HepG2 (cell line): Measurements from ENCODE around the gene MFSD2B. TPM values are rescaled to one million over a fixed set of nuclear protein-coding genes. Genes with fewer than 3 reads are reported as not detected.
A peak's percentile ranks its signal among the peaks of the same experiment; 100 is the strongest.

Experiments
- ATF6 ChIP-seq: sonication (generic); formaldehyde crosslinking; conservative IDR thresholded peaks from 2 replicates; pipeline ENCODE4 v1.4.0; 2020; ENCODE audit warnings: missing genetic modification reagents
- DRAP1 ChIP-seq: IDR thresholded peaks from 2 replicates; pipeline ENCODE4 v1.6.1; 2016; ENCODE audit warnings: missing genetic modification reagents, missing compliant biosample characterization
- EHMT2 ChIP-seq: fragments of 200-600 bp; sonication (generic); IDR thresholded peaks from 2 replicates; pipeline ENCODE4 v1.7.0; 2017; ENCODE audit warnings: antibody characterized with exemption, low read depth, low read length, borderline replicate concordance
- EZH2 ChIP-seq: conservative IDR thresholded peaks from 2 replicates; pipeline ENCODE4 v1.6.1; 2012; ENCODE audit warnings: mild to moderate bottlenecking, low read depth, low read length, moderate library complexity
- HOXA7 ChIP-seq: sonication (generic); formaldehyde crosslinking; IDR thresholded peaks from 2 replicates; pipeline ENCODE4 v1.8.1; 2022; ENCODE audit warnings: mild to moderate bottlenecking, missing genetic modification reagents, moderate library complexity
- NFYB ChIP-seq: sonication (generic); formaldehyde crosslinking; IDR thresholded peaks from 2 replicates; pipeline ENCODE4 v1.4.0; 2020; ENCODE audit warnings: missing genetic modification reagents
- PHF20 ChIP-seq: sonication (generic); formaldehyde crosslinking; IDR thresholded peaks from 2 replicates; pipeline ENCODE4 v1.5.0; 2020; ENCODE audit warnings: mild to moderate bottlenecking, missing genetic modification reagents
- RAD51 ChIP-seq: fragments of 450-650 bp; IDR thresholded peaks from 2 replicates; pipeline ENCODE4 v1.6.1; 2016; ENCODE audit warnings: borderline replicate concordance
- SIN3B ChIP-seq: fragments of 150-350 bp; IDR thresholded peaks from 2 replicates; pipeline ENCODE4 v1.6.1; 2014; ENCODE audit warnings: low read length
- ZBTB7B ChIP-seq: sonication (generic); formaldehyde crosslinking; IDR thresholded peaks from 2 replicates; pipeline ENCODE4 v1.4.0; 2020; ENCODE audit warnings: missing genetic modification reagents
- ZNF281 ChIP-seq: sonication (generic); formaldehyde crosslinking; IDR thresholded peaks from 2 replicates; pipeline ENCODE4 v1.4.0; 2020; ENCODE audit warnings: missing genetic modification reagents, borderline replicate concordance
- ZNF333 ChIP-seq: sonication (generic); formaldehyde crosslinking; IDR thresholded peaks from 2 replicates; pipeline ENCODE4 v1.4.0; 2020; ENCODE audit warnings: mild to moderate bottlenecking, missing genetic modification reagents, borderline replicate concordance
- ZNF557 ChIP-seq: sonication (generic); formaldehyde crosslinking; IDR thresholded peaks from 2 replicates; pipeline ENCODE4 v1.4.0; 2020; ENCODE audit warnings: missing genetic modification reagents
- polyA plus RNA-seq, 8 experiments: library from polyadenylated mRNA; depleted of rRNA in 3 of 8; stranded (reverse) in 7 of 8; unstranded in 1 of 8; fragments of >200 nt; fragmentation: Illumina TruSeq in 4 of 8; extraction: Trizol in 4 of 8; gene quantifications; 2 replicates each; pipeline versions ENCODE4 v1.2.1 to v1.2.3, GENCODE V29; 2011 to 2016; ENCODE audit warnings: low read depth in 4 of 8, missing spikeins in 1 of 8, mixed read lengths in 1 of 8; ENCODE audit not compliant: insufficient read depth in 1 of 8
- total RNA-seq, 5 experiments: library from RNA; depleted of rRNA; stranded (reverse); fragments of >200 nt; fragmentation: Illumina TruSeq; extraction: Trizol; gene quantifications; 2 replicates each; pipeline ENCODE4 v1.2.3, GENCODE V29; 2016; ENCODE audit warnings: low read depth in 1 of 5
- TF ChIP-seq, protein P1 (sequence below): sonication (generic); formaldehyde crosslinking; IDR thresholded peaks from 2 replicates; pipeline ENCODE4 v1.4.0; 2020; ENCODE audit warnings: missing genetic modification reagents, borderline replicate concordance
- TF ChIP-seq, protein P2 (sequence below): sonication (generic); formaldehyde crosslinking; IDR thresholded peaks from 2 replicates; pipeline ENCODE4 v1.4.0; 2020; ENCODE audit warnings: missing genetic modification reagents

The MFSD2B gene
- total and polyA plus RNA-seq, 2 of the 13 experiments (the other 11 are each of a cell fraction or from before 2014, with no cell fraction given) = 0.21 to 0.93 TPM

GRCh38 chr2:24049485-24050021 lies 39.7 kb downstream of the MFSD2B start, which contains the start of gene FKBP1B (continued):
- TF ChIP-seq, protein P1, sequence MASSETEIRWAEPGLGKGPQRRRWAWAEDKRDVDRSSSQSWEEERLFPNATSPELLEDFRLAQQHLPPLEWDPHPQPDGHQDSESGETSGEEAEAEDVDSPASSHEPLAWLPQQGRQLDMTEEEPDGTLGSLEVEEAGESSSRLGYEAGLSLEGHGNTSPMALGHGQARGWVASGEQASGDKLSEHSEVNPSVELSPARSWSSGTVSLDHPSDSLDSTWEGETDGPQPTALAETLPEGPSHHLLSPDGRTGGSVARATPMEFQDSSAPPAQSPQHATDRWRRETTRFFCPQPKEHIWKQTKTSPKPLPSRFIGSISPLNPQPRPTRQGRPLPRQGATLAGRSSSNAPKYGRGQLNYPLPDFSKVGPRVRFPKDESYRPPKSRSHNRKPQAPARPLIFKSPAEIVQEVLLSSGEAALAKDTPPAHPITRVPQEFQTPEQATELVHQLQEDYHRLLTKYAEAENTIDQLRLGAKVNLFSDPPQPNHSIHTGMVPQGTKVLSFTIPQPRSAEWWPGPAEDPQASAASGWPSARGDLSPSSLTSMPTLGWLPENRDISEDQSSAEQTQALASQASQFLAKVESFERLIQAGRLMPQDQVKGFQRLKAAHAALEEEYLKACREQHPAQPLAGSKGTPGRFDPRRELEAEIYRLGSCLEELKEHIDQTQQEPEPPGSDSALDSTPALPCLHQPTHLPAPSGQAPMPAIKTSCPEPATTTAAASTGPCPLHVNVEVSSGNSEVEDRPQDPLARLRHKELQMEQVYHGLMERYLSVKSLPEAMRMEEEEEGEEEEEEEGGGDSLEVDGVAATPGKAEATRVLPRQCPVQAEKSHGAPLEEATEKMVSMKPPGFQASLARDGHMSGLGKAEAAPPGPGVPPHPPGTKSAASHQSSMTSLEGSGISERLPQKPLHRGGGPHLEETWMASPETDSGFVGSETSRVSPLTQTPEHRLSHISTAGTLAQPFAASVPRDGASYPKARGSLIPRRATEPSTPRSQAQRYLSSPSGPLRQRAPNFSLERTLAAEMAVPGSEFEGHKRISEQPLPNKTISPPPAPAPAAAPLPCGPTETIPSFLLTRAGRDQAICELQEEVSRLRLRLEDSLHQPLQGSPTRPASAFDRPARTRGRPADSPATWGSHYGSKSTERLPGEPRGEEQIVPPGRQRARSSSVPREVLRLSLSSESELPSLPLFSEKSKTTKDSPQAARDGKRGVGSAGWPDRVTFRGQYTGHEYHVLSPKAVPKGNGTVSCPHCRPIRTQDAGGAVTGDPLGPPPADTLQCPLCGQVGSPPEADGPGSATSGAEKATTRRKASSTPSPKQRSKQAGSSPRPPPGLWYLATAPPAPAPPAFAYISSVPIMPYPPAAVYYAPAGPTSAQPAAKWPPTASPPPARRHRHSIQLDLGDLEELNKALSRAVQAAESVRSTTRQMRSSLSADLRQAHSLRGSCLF (CRISPR knock-in tag) = no peak
- no peak for TF ChIP-seq HOXA7 (CRISPR knock-in tag)
- TF ChIP-seq ZNF557 (CRISPR knock-in tag) = no peak
- peak; percentile 84 for TF ChIP-seq DRAP1
- no peak for TF ChIP-seq RAD51
- no peak for TF ChIP-seq EZH2
- TF ChIP-seq, protein P2, sequence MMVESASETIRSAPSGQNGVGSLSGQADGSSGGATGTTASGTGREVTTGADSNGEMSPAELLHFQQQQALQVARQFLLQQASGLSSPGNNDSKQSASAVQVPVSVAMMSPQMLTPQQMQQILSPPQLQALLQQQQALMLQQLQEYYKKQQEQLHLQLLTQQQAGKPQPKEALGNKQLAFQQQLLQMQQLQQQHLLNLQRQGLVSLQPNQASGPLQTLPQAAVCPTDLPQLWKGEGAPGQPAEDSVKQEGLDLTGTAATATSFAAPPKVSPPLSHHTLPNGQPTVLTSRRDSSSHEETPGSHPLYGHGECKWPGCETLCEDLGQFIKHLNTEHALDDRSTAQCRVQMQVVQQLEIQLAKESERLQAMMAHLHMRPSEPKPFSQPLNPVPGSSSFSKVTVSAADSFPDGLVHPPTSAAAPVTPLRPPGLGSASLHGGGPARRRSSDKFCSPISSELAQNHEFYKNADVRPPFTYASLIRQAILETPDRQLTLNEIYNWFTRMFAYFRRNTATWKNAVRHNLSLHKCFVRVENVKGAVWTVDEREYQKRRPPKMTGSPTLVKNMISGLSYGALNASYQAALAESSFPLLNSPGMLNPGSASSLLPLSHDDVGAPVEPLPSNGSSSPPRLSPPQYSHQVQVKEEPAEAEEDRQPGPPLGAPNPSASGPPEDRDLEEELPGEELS (CRISPR knock-in tag) = 0 out of 2 replicates have a peak, but pooled peaks have one; percentile 15
- no peak for TF ChIP-seq EHMT2
- 0 out of 2 replicates have a peak, but pooled peaks have one; percentile 39 for TF ChIP-seq ATF6
- TF ChIP-seq SIN3B = no peak
- no peak for TF ChIP-seq ZNF281
- no peak for TF ChIP-seq ZNF333 (CRISPR knock-in tag)
- peak; percentile 7; the same call in 1 of the 2 replicates for TF ChIP-seq PHF20 (CRISPR knock-in tag)
- TF ChIP-seq NFYB (CRISPR knock-in tag) = no peak
- no peak; the same call in 1 of the 2 replicates for TF ChIP-seq ZBTB7B
